Measurements from ENCODE around the gene NVL. TPM values are rescaled to one million over a fixed set of nuclear protein-coding genes. Genes with fewer than 3 reads are reported as not detected.
"Not testable (repeated sequence)": the region's sequence is repeated elsewhere in the genome, so short reads cannot be mapped to it uniquely, and the experiment has no call there.

The NVL gene
- total and polyA plus RNA-seq, 2 of the 8 experiments (the other 6 are each of a cell fraction or from before 2014, with no cell fraction given) = 22.7 to 45.8 TPM

DNA sequence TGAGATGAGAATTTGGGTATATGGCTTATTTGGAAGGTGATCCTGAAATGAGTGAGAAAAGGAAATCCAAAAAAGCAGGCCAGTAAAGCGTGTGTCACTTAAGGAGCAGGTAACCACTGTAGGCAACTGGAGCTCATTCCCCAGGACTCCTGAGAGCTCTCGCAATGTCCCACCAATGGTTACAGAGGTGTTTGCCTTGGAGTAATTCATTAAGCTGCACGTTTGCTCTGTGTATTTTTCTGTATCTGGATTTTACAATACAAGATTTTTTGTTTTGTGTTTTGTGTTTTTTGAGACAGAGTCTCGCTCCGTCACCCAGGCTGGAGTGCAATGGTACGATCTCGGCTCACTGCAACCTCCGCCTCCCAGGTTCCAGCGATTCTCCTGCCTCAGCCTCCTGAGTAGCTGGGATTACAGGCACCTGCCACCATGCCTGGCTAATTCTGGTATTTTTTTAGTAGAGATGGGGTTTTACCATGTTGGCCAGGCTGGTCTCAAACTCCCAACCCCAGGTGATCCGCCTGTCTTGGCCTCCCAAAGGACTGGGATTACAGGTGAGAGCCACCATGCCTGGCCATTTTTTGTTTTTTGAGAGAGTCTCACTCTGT, 123.9 kb downstream of the NVL start:
- not testable (repeated sequence) for H3K18ac ChIP-seq (ENCODE audit: extremely low read depth, low read length); H3K23me2 ChIP-seq (ENCODE audit: low read depth, low read length); H3K4ac ChIP-seq (replicated peaks; ENCODE audit: insufficient read length, low read depth, low read length); H2BK120ac ChIP-seq (replicated peaks; ENCODE audit: low read depth, low read length); H2BK20ac ChIP-seq (ENCODE audit: low read length); H3K56ac ChIP-seq (replicated peaks; ENCODE audit: insufficient read length, low read depth, low read length); H4K20me1 ChIP-seq (replicated peaks in 1 of 2; ENCODE audit: control insufficient read depth in 1 of 2, insufficient read depth in 2 of 2, low read length in 2 of 2); H4K91ac ChIP-seq (replicated peaks; ENCODE audit: insufficient read length, low read length); FAIRE-seq; H3K79me2 ChIP-seq (ENCODE audit: control insufficient read depth in 1 of 2, insufficient read depth in 2 of 2, low read length in 2 of 2); H3K23ac ChIP-seq (ENCODE audit: insufficient read length); H2BK12ac ChIP-seq (ENCODE audit: low read depth, low read length); H3K4me2 ChIP-seq (ENCODE audit: insufficient read depth in 1 of 2, low read depth in 2 of 2, low read length in 2 of 2); H3K36me3 ChIP-seq (ENCODE audit: control insufficient read depth in 2 of 4, insufficient read depth in 4 of 4, low read length in 3 of 4); H2BK15ac ChIP-seq (ENCODE audit: low read length); H3K4me3 ChIP-seq (ENCODE audit: extremely low read depth in 1 of 4, insufficient read depth in 2 of 4, low read depth in 3 of 4, low read length in 4 of 4); H4K5ac ChIP-seq (ENCODE audit: insufficient read length, low read depth, low read length); H2AK5ac ChIP-seq (ENCODE audit: low read depth, low read length); H3K79me1 ChIP-seq (ENCODE audit: low read depth, low read length); H2AFZ ChIP-seq (ENCODE audit: low read length); DNase-seq (ENCODE audit: low read depth in 1 of 2, low spot score in 2 of 2); H3K27me3 ChIP-seq (replicated peaks in 1 of 4; ENCODE audit: control insufficient read depth in 3 of 4, extremely low read depth in 1 of 4, insufficient read depth in 3 of 4, low read length in 3 of 4); H3K9ac ChIP-seq (replicated peaks in 1 of 4; ENCODE audit: extremely low read depth in 1 of 4, low read depth in 3 of 4, low read length in 3 of 4); H3K9me3 ChIP-seq (ENCODE audit: insufficient read depth in 2 of 2, low read depth in 1 of 2, low read length in 1 of 2); H4K8ac ChIP-seq (ENCODE audit: extremely low read depth, insufficient read depth, low read length); H3K14ac ChIP-seq (ENCODE audit: insufficient read length); H2BK5ac ChIP-seq (ENCODE audit: low read depth, low read length); H3K27ac ChIP-seq (ENCODE audit: low read depth, low read length)
- WGBS, 2 experiments (ENCODE audit: extremely low coverage in 1 of 2, insufficient coverage in 1 of 2, insufficient read length in 1 of 2, insufficient replicate concordance in 2 of 2, low coverage in 1 of 2, low lambda C conversion rate in 2 of 2, missing lambda C conversion rate in 1 of 2) = 86% methylated on average over 10 of the region's 10 CpGs; no CpG with 5 or more reads in 1 of the 2 experiments
- CTCF ChIA-PET (ENCODE audit: partially characterized antibody) = interaction anchor here (0.7 kb wide), 1 partner anchor 129 kb away, joined by 4 read pairs; no protein-coding TSS in a partner anchor
- POLR2A ChIA-PET (ENCODE audit: partially characterized antibody) = interaction anchor here (0.5 to 3.2 kb wide), 3 partner anchors 7 to 51 kb away, joined by 3 to 22 read pairs (median 3); no protein-coding TSS in a partner anchor
- peaks cover 1 to 12% (median 10%) of the 10 kb centered on the region in 4 experiments for H3K4me1 ChIP-seq (replicated peaks in 1 of 4; ENCODE audit: control insufficient read depth in 3 of 4, insufficient read depth in 4 of 4, low read length in 3 of 4)

All from H1 (cell line).